GM23338 (cell line): ENCODE results near the gene BRD2. TPM values are rescaled to one million over a fixed set of nuclear protein-coding genes. Genes with fewer than 3 reads are reported as not detected.
A peak's percentile ranks its signal among the peaks of the same experiment; 100 is the strongest.

Source experiments
- ATAC-seq: fragments of 200-7000 bp; cut with Tn5 transposase; 3 replicates; pipeline ENCODE4 v1.9.1; 2020
- DNase-seq: peaks from one replicate; pipeline ENCODE4 v3.0.0-alpha.2; 2015; ENCODE audit warnings: low spot score
- H2AFZ ChIP-seq: fragments of 200-600 bp; sonication (generic); 2 replicates; pipeline ENCODE4 v1.8.0; 2016; ENCODE audit warnings: antibody characterized with exemption, mild to moderate bottlenecking, moderate library complexity
- H3F3A ChIP-seq: fragments of 200-600 bp; sonication (generic); replicated peaks from 2 replicates; pipeline ENCODE4 v1.8.0; 2017; ENCODE audit warnings: antibody characterized with exemption, mixed run types, low read depth
- H3K27ac ChIP-seq: fragments of 200-600 bp; sonication (generic); 2 replicates; pipeline ENCODE4 v1.6.1; 2016; ENCODE audit warnings: low read depth
- H3K27me3 ChIP-seq: fragments of 200-600 bp; sonication (generic); 2 replicates; pipeline ENCODE4 v1.8.0; 2016; ENCODE audit warnings: mild to moderate bottlenecking, mixed run types, moderate library complexity; ENCODE audit not compliant: insufficient read depth
- H3K36me3 ChIP-seq: fragments of 200-600 bp; sonication (generic); 2 replicates; pipeline ENCODE4 v1.8.0; 2016; ENCODE audit warnings: mild to moderate bottlenecking; ENCODE audit not compliant: insufficient read depth
- H3K4me1 ChIP-seq: fragments of 200-600 bp; sonication (generic); 2 replicates; pipeline ENCODE4 v1.8.0; 2016; ENCODE audit warnings: mild to moderate bottlenecking, moderate library complexity; ENCODE audit not compliant: insufficient read depth
- H3K4me2 ChIP-seq: fragments of 200-600 bp; sonication (generic); 2 replicates; pipeline ENCODE4 v1.7.1; 2017; ENCODE audit warnings: mixed run types
- H3K4me3 ChIP-seq: fragments of 200-600 bp; sonication (generic); 2 replicates; pipeline ENCODE4 v1.6.1; 2016; ENCODE audit warnings: mixed run types
- H3K79me2 ChIP-seq: fragments of 200-600 bp; sonication (generic); replicated peaks from 2 replicates; pipeline ENCODE4 v1.8.0; 2017; ENCODE audit warnings: mild to moderate bottlenecking; ENCODE audit not compliant: insufficient read depth
- H3K9me2 ChIP-seq: fragments of 200-600 bp; sonication (generic); 2 replicates; pipeline ENCODE4 v1.8.0; 2017; ENCODE audit not compliant: insufficient read depth
- H4K20me1 ChIP-seq: fragments of 200-600 bp; sonication (generic); replicated peaks from 2 replicates; pipeline ENCODE4 v1.8.0; 2017; ENCODE audit warnings: mild to moderate bottlenecking; ENCODE audit not compliant: insufficient read depth
- H3K27ac Mint-ChIP-seq: 2 replicates; pipeline ENCODE4 v1.8.0; 2020; ENCODE audit warnings: inconsistent platforms, mild to moderate bottlenecking, moderate library complexity, mixed read lengths
- H3K27me3 Mint-ChIP-seq: 3 replicates; pipeline ENCODE4 v1.8.0; 2022; ENCODE audit warnings: low read depth, mild to moderate bottlenecking, moderate library complexity, mixed read lengths, inconsistent platforms; ENCODE audit not compliant: insufficient read depth, poor library complexity
- H3K36me3 Mint-ChIP-seq: 3 replicates; pipeline ENCODE4 v1.8.0; 2021; ENCODE audit warnings: low read depth, mild to moderate bottlenecking, inconsistent platforms, moderate library complexity, mixed read lengths
- H3K4me1 Mint-ChIP-seq: 3 replicates; pipeline ENCODE4 v1.8.0; 2020; ENCODE audit warnings: mild to moderate bottlenecking, inconsistent platforms, mixed read lengths
- H3K4me3 Mint-ChIP-seq: 3 replicates; pipeline ENCODE4 v1.8.0; 2021; ENCODE audit warnings: moderate library complexity, mild to moderate bottlenecking, inconsistent platforms, mixed read lengths
- H3K9me3 Mint-ChIP-seq: 3 replicates; pipeline ENCODE4 v1.8.0; 2020; ENCODE audit warnings: moderate library complexity, mild to moderate bottlenecking, inconsistent platforms, mixed read lengths
- CTCF ChIP-seq, 2 experiments: fragments of 200-600 bp in 1 of 2; sonication (generic) in 1 of 2; conservative IDR thresholded peaks; 2 replicates each; pipeline versions ENCODE4 v1.5.1 to v1.6.1; 2016 to 2017; ENCODE audit warnings: antibody characterized with exemption in 2 of 2, low read depth in 2 of 2, mild to moderate bottlenecking in 2 of 2, moderate library complexity in 1 of 2
- EZH2phosphoT487 ChIP-seq: fragments of 200-600 bp; sonication (generic); IDR thresholded peaks from one replicate; pipeline ENCODE4 v1.8.1; 2018; ENCODE audit warnings: antibody characterized with exemption; ENCODE audit not compliant: unreplicated experiment
- JUNB ChIP-seq: IDR thresholded peaks from one replicate; pipeline ENCODE4 v1.6.1; 2016; ENCODE audit warnings: antibody characterized with exemption; ENCODE audit not compliant: unreplicated experiment
- STAT1 ChIP-seq: IDR thresholded peaks from one replicate; pipeline ENCODE4 v1.6.1; 2016; ENCODE audit warnings: antibody characterized with exemption; ENCODE audit not compliant: unreplicated experiment
- ZNF331 ChIP-seq: fragments of 250-450 bp; sonication (Bioruptor Pico); IDR thresholded peaks from 2 replicates; pipeline ENCODE4 v1.5.0; 2020; ENCODE audit warnings: low read depth, mild to moderate bottlenecking, moderate library complexity
- ZNF462 ChIP-seq: fragments of 250-450 bp; sonication (Bioruptor Pico); IDR thresholded peaks from 2 replicates; pipeline ENCODE4 v1.5.0; 2020; ENCODE audit warnings: mild to moderate bottlenecking, moderate library complexity
- polyA plus RNA-seq: library from polyadenylated mRNA; unstranded; fragments of >200 nt; fragmentation: Nextera tagmentation; extraction: Ambion mirVana; gene quantifications from 2 replicates; pipeline ENCODE4 v1.2.1, GENCODE V29; 2016
- total RNA-seq: library from RNA; depleted of rRNA; stranded (reverse); fragments of >200 nt; shearing (Covaris generic); gene quantifications from 2 replicates; pipeline ENCODE4 v1.2.3, GENCODE V29; 2014
- TF ChIP-seq, protein P1 (sequence below): IDR thresholded peaks from 2 replicates; pipeline ENCODE4 v1.6.1; 2016; ENCODE audit warnings: antibody characterized with exemption

BRD2 gene
- total and polyA plus RNA-seq, 2 experiments from 2014 or later = 84.9 to 169 TPM

GRCh38 chr6:32984622-32985389, 16.4 kb downstream of the BRD2 start:
- ATAC-seq = peak; percentile 75
- peak; percentile 97 for DNase-seq
- TF ChIP-seq ZNF331 (CRISPR knock-in tag) (no peak), CTCF (conservative IDR thresholded peaks at IDR 0.05; ENCODE audit: low read depth in 2 of 2) (peak; percentile 85 to 96)
- H3K27ac Mint-ChIP-seq = peak overlapping the region; percentile 43
- Histone ChIP-seq H2AFZ (no peak overlapping the region), H3K9me2 (no peaks in the 10 kb centered on the region), H3K27ac (0 out of 2 replicates have a peak overlapping the region, but pooled peaks have one; percentile 76), H3K36me3 (peaks cover 12% of the 10 kb centered on the region), H3K79me2 (no peaks in the 10 kb centered on the region), H3K27me3 (no peaks in the 10 kb centered on the region), H3K4me2 (no peak overlapping the region), H3F3A (peaks cover 49% of the 10 kb centered on the region), H3K4me1 (peaks cover 4% of the 10 kb centered on the region; the same call in 1 of the 2 replicates), H4K20me1 (peaks cover 24% of the 10 kb centered on the region), H3K4me3 (no peak overlapping the region)
- no peak overlapping the region; the same call in 2 of the 3 replicates for H3K4me3 Mint-ChIP-seq
- H3K4me1 Mint-ChIP-seq = peaks cover 34% of the 10 kb centered on the region
- no peaks in the 10 kb centered on the region for H3K9me3 Mint-ChIP-seq
- H3K27me3 Mint-ChIP-seq = peaks cover 17% of the 10 kb centered on the region
- peaks cover 24% of the 10 kb centered on the region for H3K36me3 Mint-ChIP-seq

- no peak for ATAC-seq
- H3K4me1 Mint-ChIP-seq = peaks cover 13% of the 10 kb centered on the region
- no peaks in the 10 kb centered on the region for H3K27me3 ChIP-seq
- no peaks in the 10 kb centered on the region for H3K79me2 ChIP-seq
- no peak for DNase-seq
- no peak overlapping the region for H3K27ac Mint-ChIP-seq
- H3K27me3 Mint-ChIP-seq = peaks cover 4% of the 10 kb centered on the region
- H2AFZ ChIP-seq = peak overlapping the region; percentile 80
- H4K20me1 ChIP-seq = no peaks in the 10 kb centered on the region; the same call in 1 of the 2 replicates
- H3K9me3 Mint-ChIP-seq = no peaks in the 10 kb centered on the region
- no peaks in the 10 kb centered on the region for H3K36me3 Mint-ChIP-seq
- H3K36me3 ChIP-seq = no peaks in the 10 kb centered on the region
- no peaks in the 10 kb centered on the region for H3K9me2 ChIP-seq
- no peak overlapping the region for H3K27ac ChIP-seq
- no peak overlapping the region for H3K4me3 Mint-ChIP-seq
- peaks cover 4% of the 10 kb centered on the region; the same call in 1 of the 2 replicates for H3F3A ChIP-seq
- H3K4me1 ChIP-seq = peaks cover 4% of the 10 kb centered on the region; the same call in 1 of the 2 replicates
- no peak overlapping the region for H3K4me3 ChIP-seq
- no peak overlapping the region for H3K4me2 ChIP-seq
- TF ChIP-seq ZNF331 (CRISPR knock-in tag) (no peak), ZNF462 (CRISPR knock-in tag) (no peak), STAT1 (no peak), CTCF (conservative IDR thresholded peaks at IDR 0.05; ENCODE audit: low read depth in 2 of 2) (no peak), JUNB (no peak), EZH2phosphoT487 (no peak)
- TF ChIP-seq, protein P1, sequence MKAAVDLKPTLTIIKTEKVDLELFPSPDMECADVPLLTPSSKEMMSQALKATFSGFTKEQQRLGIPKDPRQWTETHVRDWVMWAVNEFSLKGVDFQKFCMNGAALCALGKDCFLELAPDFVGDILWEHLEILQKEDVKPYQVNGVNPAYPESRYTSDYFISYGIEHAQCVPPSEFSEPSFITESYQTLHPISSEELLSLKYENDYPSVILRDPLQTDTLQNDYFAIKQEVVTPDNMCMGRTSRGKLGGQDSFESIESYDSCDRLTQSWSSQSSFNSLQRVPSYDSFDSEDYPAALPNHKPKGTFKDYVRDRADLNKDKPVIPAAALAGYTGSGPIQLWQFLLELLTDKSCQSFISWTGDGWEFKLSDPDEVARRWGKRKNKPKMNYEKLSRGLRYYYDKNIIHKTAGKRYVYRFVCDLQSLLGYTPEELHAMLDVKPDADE = no peak
These were observed 21.0 kb downstream of the BRD2 start for GRCh38 chr6:32989368-32989767.
